Measurements from ENCODE around the gene DCST1. TPM values are rescaled to one million over a fixed set of nuclear protein-coding genes. Genes with fewer than 3 reads are reported as not detected.

DCST1 gene
- total and polyA plus RNA-seq, 2 donors (not counting 3 experiments of a cell fraction or from before 2014, with no cell fraction given): not detected

- TF ChIP-seq EZH2 (IDR thresholded peaks at IDR 0.05; ENCODE audit: borderline replicate concordance, low read depth, low read length, severe bottlenecking) (no peak), GATA2 (IDR thresholded peaks at IDR 0.05; ENCODE audit: insufficient read depth, insufficient read length, low read depth, low read length) (no peak), MYC (IDR thresholded peaks at IDR 0.05; ENCODE audit: low read depth, low read length) (no peak)
- H3K4me2 ChIP-seq (ENCODE audit: insufficient read depth, low read length): peak overlapping the region; percentile 83
- H3K27me3 ChIP-seq (ENCODE audit: control insufficient read depth in 2 of 2, insufficient read depth in 2 of 2, low read length in 2 of 2): no peaks in the 10 kb centered on the region
- CTCF ChIA-PET: interaction anchor here (0.7 to 6.7 kb wide), 10 partner anchors 10 to 130 kb away, joined by 3 to 49 read pairs (median 6); partner anchors contain the start of genes ADAM15 and EFNA3
- no peak for DNase-seq (ENCODE audit: low read depth, low spot score)
- intact Hi-C loops (cut with micrococcal nuclease): no loop called here
- no peaks in the 10 kb centered on the region for H3K9me1 ChIP-seq (replicated peaks; ENCODE audit: control insufficient read depth, extremely low read depth, insufficient read depth, low read length)
- H3K4me1 ChIP-seq (ENCODE audit: control insufficient read depth, extremely low read depth, insufficient read depth, low read length): peaks cover 10% of the 10 kb centered on the region
- peak overlapping the region in 2 of 3 experiments; percentile 85 to 98 for H3K4me3 ChIP-seq (replicated peaks in 1 of 3; ENCODE audit: insufficient read depth in 1 of 3, low read depth in 1 of 3, low read length in 3 of 3)
- peaks cover 5% of the 10 kb centered on the region for H3K79me2 ChIP-seq (ENCODE audit: control insufficient read depth, insufficient read depth, low read length)
- H3K27ac ChIP-seq (ENCODE audit: insufficient read depth, low read depth, low read length): no peak overlapping the region
- no peak overlapping the region for H3K9ac ChIP-seq (replicated peaks; ENCODE audit: extremely low read depth, insufficient read depth, low read length)
- peaks cover 6 to 15% of the 10 kb centered on the region in 2 experiments for H3K36me3 ChIP-seq (ENCODE audit: control insufficient read depth in 2 of 2, extremely low read depth in 1 of 2, insufficient read depth in 2 of 2, low read length in 2 of 2)
- H3K9me3 ChIP-seq (replicated peaks; ENCODE audit: control insufficient read depth, insufficient read depth, low read length): no peaks in the 10 kb centered on the region
- FAIRE-seq: no peak
- H4K20me1 ChIP-seq (replicated peaks; ENCODE audit: control insufficient read depth, extremely low read depth, insufficient read depth, low read length): no peaks in the 10 kb centered on the region
- dilution Hi-C loops (cut with MboI; ENCODE audit: extremely low pct_ligation_motif_present, low sequenced_read_pairs): no loop called here
- BruUV-seq (replicated peaks): TSS peak; percentile 53
- H2AFZ ChIP-seq (ENCODE audit: low read depth, low read length): no peak overlapping the region
- POLR2A ChIA-PET: no interaction called here
Observed at GRCh38 chr1:155064832-155065429, 31.3 kb downstream of the DCST1 start.

DNA sequence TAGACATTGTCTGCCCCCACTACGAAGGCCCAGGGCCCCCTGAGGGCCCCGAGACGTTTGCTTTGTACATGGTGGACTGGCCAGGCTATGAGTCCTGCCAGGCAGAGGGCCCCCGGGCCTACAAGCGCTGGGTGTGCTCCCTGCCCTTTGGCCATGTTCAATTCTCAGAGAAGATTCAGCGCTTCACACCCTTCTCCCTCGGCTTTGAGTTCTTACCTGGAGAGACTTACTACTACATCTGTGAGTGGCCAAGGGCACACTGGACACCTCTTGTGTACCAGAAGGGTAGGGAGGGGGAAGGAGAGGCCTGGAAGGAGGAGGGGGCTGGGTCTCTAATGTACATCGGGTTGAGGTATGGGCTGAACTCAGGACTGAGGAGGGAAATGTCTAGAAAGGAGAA lies 33.2 kb downstream of the DCST1 start:
- DNase-seq (ENCODE audit: low read depth, low spot score): no peak
- Histone ChIP-seq H3K4me3 (replicated peaks in 1 of 3; ENCODE audit: insufficient read depth in 1 of 3, low read depth in 1 of 3, low read length in 3 of 3) (no peak overlapping the region), H3K36me3 (ENCODE audit: control insufficient read depth in 2 of 2, extremely low read depth in 1 of 2, insufficient read depth in 2 of 2, low read length in 2 of 2) (peaks cover 4 to 6% of the 10 kb centered on the region in 2 experiments), H3K4me2 (ENCODE audit: insufficient read depth, low read length) (no peak overlapping the region), H3K9ac (replicated peaks; ENCODE audit: extremely low read depth, insufficient read depth, low read length) (no peak overlapping the region), H3K9me1 (replicated peaks; ENCODE audit: control insufficient read depth, extremely low read depth, insufficient read depth, low read length) (no peaks in the 10 kb centered on the region), H3K4me1 (ENCODE audit: control insufficient read depth, extremely low read depth, insufficient read depth, low read length) (peaks cover 10% of the 10 kb centered on the region), H2AFZ (ENCODE audit: low read depth, low read length) (no peak overlapping the region), H3K79me2 (ENCODE audit: control insufficient read depth, insufficient read depth, low read length) (peaks cover 5% of the 10 kb centered on the region), H3K27me3 (ENCODE audit: control insufficient read depth in 2 of 2, insufficient read depth in 2 of 2, low read length in 2 of 2) (no peaks in the 10 kb centered on the region), H4K20me1 (replicated peaks; ENCODE audit: control insufficient read depth, extremely low read depth, insufficient read depth, low read length) (no peaks in the 10 kb centered on the region), H3K9me3 (replicated peaks; ENCODE audit: control insufficient read depth, insufficient read depth, low read length) (no peaks in the 10 kb centered on the region), H3K27ac (ENCODE audit: insufficient read depth, low read depth, low read length) (no peak overlapping the region)
- no peak for TF ChIP-seq FOS (IDR thresholded peaks at IDR 0.05; ENCODE audit: borderline replicate concordance, insufficient read depth, low read length)
- no peak for TF ChIP-seq POLR2AphosphoS5 (IDR thresholded peaks at IDR 0.05; ENCODE audit: insufficient read depth, low read depth, low read length)
- TF ChIP-seq, protein P1, sequence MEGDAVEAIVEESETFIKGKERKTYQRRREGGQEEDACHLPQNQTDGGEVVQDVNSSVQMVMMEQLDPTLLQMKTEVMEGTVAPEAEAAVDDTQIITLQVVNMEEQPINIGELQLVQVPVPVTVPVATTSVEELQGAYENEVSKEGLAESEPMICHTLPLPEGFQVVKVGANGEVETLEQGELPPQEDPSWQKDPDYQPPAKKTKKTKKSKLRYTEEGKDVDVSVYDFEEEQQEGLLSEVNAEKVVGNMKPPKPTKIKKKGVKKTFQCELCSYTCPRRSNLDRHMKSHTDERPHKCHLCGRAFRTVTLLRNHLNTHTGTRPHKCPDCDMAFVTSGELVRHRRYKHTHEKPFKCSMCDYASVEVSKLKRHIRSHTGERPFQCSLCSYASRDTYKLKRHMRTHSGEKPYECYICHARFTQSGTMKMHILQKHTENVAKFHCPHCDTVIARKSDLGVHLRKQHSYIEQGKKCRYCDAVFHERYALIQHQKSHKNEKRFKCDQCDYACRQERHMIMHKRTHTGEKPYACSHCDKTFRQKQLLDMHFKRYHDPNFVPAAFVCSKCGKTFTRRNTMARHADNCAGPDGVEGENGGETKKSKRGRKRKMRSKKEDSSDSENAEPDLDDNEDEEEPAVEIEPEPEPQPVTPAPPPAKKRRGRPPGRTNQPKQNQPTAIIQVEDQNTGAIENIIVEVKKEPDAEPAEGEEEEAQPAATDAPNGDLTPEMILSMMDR (IDR thresholded peaks at IDR 0.05; ENCODE audit: extremely low read depth in 1 of 2, insufficient read depth in 1 of 2, low read depth in 1 of 2, low read length in 2 of 2): no peak
- no peak for TF ChIP-seq GATA2 (IDR thresholded peaks at IDR 0.05; ENCODE audit: insufficient read depth, insufficient read length, low read depth, low read length)
- no peak for TF ChIP-seq JUN (IDR thresholded peaks at IDR 0.05; ENCODE audit: borderline replicate concordance, insufficient read depth, insufficient read length, low read depth)
- TF ChIP-seq EZH2 (IDR thresholded peaks at IDR 0.05; ENCODE audit: borderline replicate concordance, low read depth, low read length, severe bottlenecking): no peak
- TF ChIP-seq, protein P2, sequence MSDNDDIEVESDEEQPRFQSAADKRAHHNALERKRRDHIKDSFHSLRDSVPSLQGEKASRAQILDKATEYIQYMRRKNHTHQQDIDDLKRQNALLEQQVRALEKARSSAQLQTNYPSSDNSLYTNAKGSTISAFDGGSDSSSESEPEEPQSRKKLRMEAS (IDR thresholded peaks at IDR 0.05; ENCODE audit: insufficient read depth, insufficient read length): no peak
- no peak for TF ChIP-seq MYC (IDR thresholded peaks at IDR 0.05; ENCODE audit: low read depth, low read length)
- no peak for TF ChIP-seq POLR2A (IDR thresholded peaks at IDR 0.05; ENCODE audit: low read depth, low read length)
- FAIRE-seq: no peak
- dilution Hi-C loops (cut with MboI; ENCODE audit: extremely low pct_ligation_motif_present, low sequenced_read_pairs): no loop called here
- intact Hi-C loops (cut with micrococcal nuclease): no loop called here
- POLR2A ChIA-PET: no interaction called here
- CTCF ChIA-PET: interaction anchor here (0.6 to 6.7 kb wide), 3 partner anchors 18 to 25 kb away, joined by 3 to 49 read pairs (median 4); no protein-coding TSS in a partner anchor
- no TSS peak for BruUV-seq (replicated peaks)
